Mucosa of descending colon (tissue), 3 donors: ENCODE results near the gene RPS13. TPM values are rescaled to one million over a fixed set of nuclear protein-coding genes. Genes with fewer than 3 reads are reported as not detected.
A peak's percentile ranks its signal among the peaks of the same experiment; 100 is the strongest.
"Not testable (repeated sequence)": the region's sequence is repeated elsewhere in the genome, so short reads cannot be mapped to it uniquely, and the experiment has no call there.

Experiments
- ATAC-seq: fragments of 200-7000 bp; cut with Tn5 transposase; one replicate; pipeline ENCODE4 v1.9.1; 2020; ENCODE audit warnings: mild to moderate bottlenecking, moderate library complexity
- DNase-seq, 3 donors: peaks; one replicate each; pipeline ENCODE4 v3.0.0-alpha.2; 2020
- H3K36me3 ChIP-seq: fragments of 200-600 bp; one replicate; pipeline ENCODE4 v1.8.0; 2021; ENCODE audit warnings: low read depth, mild to moderate bottlenecking
- H3K4me1 ChIP-seq: fragments of 200-600 bp; one replicate; pipeline ENCODE4 v1.8.0; 2021; ENCODE audit warnings: low read depth, mild to moderate bottlenecking
- H3K4me3 ChIP-seq: fragments of 200-600 bp; one replicate; pipeline ENCODE4 v1.8.0; 2021; ENCODE audit warnings: mild to moderate bottlenecking
- H3K9me3 ChIP-seq: fragments of 200-600 bp; one replicate; pipeline ENCODE4 v1.8.0; 2021; ENCODE audit warnings: mild to moderate bottlenecking
- CTCF ChIP-seq: fragments of 200-600 bp; IDR thresholded peaks from one replicate; pipeline ENCODE4 v1.8.0; 2022; ENCODE audit warnings: antibody characterized with exemption, mild to moderate bottlenecking
- intact Hi-C, 2 donors: fragments of 100-400 bp; cut with DNase I in 1 of 2; cut with micrococcal nuclease in 1 of 2; formaldehyde crosslinking; loops; one replicate each; pipeline versions ENCODE4 v1.11.0 to v1.11.1; 2022; cut with DNase I, micrococcal nuclease
- total RNA-seq, 3 donors: library from RNA; stranded (reverse); fragmentation: NEBNext Ultra II Directional in 2 of 3; extraction: Animal tissue kit (Norgen Biotek cat#: 25700) in 2 of 3; gene quantifications; one replicate each; pipeline versions ENCODE4 v1.2.1 to v1.2.4, GENCODE V29; 2021 to 2023
- donor health status: DM: no; HTN: no; CAD: no; lungs with moderate emphysema.
- donor health status: DM: no; HTN: no; CAD: no.
- donor health status: DM: no; HTN: yes; CAD: no.

The RPS13 gene
- total RNA-seq, 3 donors from 2014 or later, result 562 to 797 (median 736) TPM

- Histone ChIP-seq H3K4me1 (no peaks in the 10 kb centered on the region), H3K9me3 (no peaks in the 10 kb centered on the region), H3K36me3 (no peaks in the 10 kb centered on the region), H3K4me3 (no peak overlapping the region)
- ATAC-seq, result no peak
- no peak for TF ChIP-seq CTCF
- intact Hi-C loops, result no loop called here
- DNase-seq, result no peak
Measured at GRCh38 chr11:17102462-17102861, 25.0 kb upstream of the RPS13 start.

- no peak for DNase-seq
- Histone ChIP-seq H3K4me3 (no peak overlapping the region), H3K9me3 (no peaks in the 10 kb centered on the region), H3K36me3 (no peaks in the 10 kb centered on the region), H3K4me1 (no peaks in the 10 kb centered on the region)
- TF ChIP-seq CTCF, result no peak
- intact Hi-C loops, result no loop called here
- peak; percentile 25 for ATAC-seq
Measured at GRCh38 chr11:17098658-17099057, 21.2 kb upstream of the RPS13 start.

DNA sequence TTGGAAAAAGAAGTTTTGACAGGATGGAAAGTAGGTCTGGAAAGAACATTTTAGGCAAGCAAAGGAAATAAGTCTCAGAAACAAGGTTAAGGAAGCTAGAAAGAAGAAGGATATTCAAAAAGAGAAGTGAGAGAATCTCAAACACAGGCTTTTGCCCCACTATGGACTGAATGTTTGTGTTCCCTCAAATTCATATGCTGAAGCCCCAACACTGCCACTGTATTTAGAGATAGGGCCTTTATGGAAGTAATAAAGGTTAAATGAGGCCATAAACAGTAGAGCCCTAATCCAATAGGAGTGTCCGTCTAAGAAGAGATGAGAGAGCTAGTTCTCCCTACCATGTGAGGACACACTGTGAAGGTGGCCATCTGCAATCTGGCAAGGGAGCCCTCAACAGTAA is 20.6 kb upstream of the RPS13 start:
- DNase-seq (no peak), ATAC-seq (peak; percentile 87)
- Histone ChIP-seq H3K4me1 (no peaks in the 10 kb centered on the region), H3K36me3 (no peaks in the 10 kb centered on the region), H3K4me3 (no peak overlapping the region), H3K9me3 (no peaks in the 10 kb centered on the region)
- TF ChIP-seq CTCF, result no peak
- intact Hi-C loops, result no loop called here

DNA sequence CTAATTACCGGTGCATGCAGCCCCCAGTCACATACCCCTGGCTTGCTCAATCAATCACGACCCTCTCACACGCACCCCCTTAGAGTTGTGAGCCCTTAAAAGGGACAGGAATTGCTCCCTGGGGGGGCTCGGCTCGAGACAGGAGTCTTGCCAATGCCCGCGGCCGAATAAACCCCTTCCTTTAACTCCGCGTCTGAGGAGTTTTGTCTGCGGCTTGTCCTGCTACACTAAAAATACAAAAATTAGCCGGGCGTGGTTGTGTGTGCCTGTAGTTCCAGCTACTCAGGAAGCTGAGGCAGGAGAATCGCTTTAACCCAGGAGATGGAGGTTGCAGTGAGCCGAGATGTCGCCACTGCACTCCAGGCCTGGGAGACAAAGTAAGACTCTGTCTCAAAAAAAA is 8.5 kb upstream of the RPS13 start:
- H3K36me3 ChIP-seq, intact Hi-C loops, ATAC-seq, H3K4me3 ChIP-seq, H3K4me1 ChIP-seq, H3K9me3 ChIP-seq, DNase-seq: not testable (repeated sequence)

DNA sequence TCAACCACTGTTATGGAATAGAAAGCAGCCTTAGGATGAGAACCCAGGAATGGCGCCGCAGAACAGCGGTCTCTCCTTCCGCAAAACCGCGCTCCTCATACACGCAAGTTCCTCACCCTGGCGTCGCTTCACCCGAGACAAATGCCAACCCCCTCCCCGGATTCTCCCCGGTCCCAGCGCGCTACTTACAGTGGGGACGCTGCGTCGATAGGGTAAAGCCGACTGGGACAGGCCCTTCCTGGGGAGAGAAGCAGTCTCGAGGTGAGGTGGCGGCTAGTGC is 287 bp downstream of the RPS13 start:
- H3K36me3 ChIP-seq, result no peaks in the 10 kb centered on the region
- TF ChIP-seq CTCF, result no peak
- DNase-seq, result no peak
- ATAC-seq, result peak; percentile 21
- peak overlapping the region; percentile 86 for H3K4me3 ChIP-seq
- intact Hi-C loops, result no loop called here
- H3K9me3 ChIP-seq, result no peaks in the 10 kb centered on the region
- H3K4me1 ChIP-seq, result peaks cover 28% of the 10 kb centered on the region

DNA sequence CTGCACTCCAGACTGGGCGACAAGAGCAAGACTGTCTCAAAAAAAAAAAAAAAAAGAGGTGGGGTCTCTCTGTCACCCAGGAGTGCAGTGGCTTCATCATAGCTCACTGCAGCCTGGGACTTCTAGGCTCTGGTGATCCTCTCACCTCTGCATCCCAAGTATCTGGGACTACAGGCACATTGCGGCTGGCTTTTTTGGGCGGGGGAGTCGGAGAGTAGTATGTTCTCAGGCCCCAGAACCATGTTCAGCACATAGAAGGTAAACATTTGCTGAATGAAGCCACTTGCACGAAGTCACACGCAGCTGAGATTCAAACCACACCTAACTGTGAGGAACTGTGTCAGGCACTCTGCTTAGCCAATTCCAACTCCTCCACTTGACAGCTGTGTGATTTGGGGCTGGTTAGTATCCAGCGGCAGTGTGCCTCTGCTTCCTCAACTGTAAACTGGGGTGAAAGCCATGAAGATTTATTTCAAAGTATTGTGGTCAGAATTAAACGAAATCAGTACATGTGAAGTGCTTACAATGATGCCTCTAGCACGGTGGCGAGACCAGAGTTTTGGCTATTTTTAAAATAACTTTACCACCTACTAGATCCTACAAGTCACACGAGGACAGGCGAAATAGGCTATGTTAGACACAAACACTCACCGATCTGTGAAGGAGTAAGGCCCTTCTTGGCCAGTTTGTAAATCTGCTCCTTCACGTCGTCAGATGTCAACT is 789 bp downstream of the RPS13 start:
- no peak for DNase-seq

More for the DNA sequence above, 789 bp downstream of the RPS13 start:
- intact Hi-C loops, result no loop called here
- H3K9me3 ChIP-seq, result no peaks in the 10 kb centered on the region
- H3K4me1 ChIP-seq, result peaks cover 28% of the 10 kb centered on the region
- H3K4me3 ChIP-seq, result peak overlapping the region; percentile 86
- no peak for TF ChIP-seq CTCF
- no peaks in the 10 kb centered on the region for H3K36me3 ChIP-seq
- ATAC-seq, result no peak
